ENCODE results near the gene PSMB4.

PSMB4 gene

DNA sequence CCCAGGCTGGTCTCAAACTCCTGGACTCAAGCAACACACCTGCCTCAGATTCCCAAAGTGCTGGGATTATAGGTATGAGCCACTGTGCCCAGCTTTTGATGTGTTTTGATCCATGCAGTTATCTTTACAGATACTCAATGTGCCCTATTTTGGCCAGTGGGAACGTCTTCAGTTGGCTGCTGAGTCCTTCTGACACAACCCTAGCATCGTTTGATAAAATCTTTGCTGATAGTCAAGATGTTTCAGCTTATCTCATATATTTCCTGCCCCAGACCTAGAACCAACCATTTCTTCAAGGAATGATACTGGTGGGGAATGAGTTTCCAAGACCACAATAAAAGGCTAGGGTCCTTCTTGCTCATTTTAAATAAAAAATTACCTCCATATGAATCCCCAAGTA lies 48.3 kb downstream of the PSMB4 start:
- ATAC-seq: no peak
- no peak for TF ChIP-seq OSR1 (CRISPR knock-in tag; IDR thresholded peaks at IDR 0.05)
- TF ChIP-seq, protein P1, sequence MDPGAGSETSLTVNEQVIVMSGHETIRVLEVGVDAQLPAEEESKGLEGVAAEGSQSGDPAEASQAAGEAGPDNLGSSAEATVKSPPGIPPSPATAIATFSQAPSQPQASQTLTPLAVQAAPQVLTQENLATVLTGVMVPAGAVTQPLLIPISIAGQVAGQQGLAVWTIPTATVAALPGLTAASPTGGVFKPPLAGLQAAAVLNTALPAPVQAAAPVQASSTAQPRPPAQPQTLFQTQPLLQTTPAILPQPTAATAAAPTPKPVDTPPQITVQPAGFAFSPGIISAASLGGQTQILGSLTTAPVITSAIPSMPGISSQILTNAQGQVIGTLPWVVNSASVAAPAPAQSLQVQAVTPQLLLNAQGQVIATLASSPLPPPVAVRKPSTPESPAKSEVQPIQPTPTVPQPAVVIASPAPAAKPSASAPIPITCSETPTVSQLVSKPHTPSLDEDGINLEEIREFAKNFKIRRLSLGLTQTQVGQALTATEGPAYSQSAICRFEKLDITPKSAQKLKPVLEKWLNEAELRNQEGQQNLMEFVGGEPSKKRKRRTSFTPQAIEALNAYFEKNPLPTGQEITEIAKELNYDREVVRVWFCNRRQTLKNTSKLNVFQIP (CRISPR knock-in tag; IDR thresholded peaks at IDR 0.05; ENCODE audit: borderline replicate concordance, low read depth): no peak
- TF ChIP-seq ZNF565 (CRISPR knock-in tag; conservative IDR thresholded peaks at IDR 0.05; ENCODE audit: low read depth): no peak
- TF ChIP-seq PPARA (CRISPR knock-in tag; IDR thresholded peaks at IDR 0.05; ENCODE audit: borderline replicate concordance): no peak
- TF ChIP-seq, protein P2, sequence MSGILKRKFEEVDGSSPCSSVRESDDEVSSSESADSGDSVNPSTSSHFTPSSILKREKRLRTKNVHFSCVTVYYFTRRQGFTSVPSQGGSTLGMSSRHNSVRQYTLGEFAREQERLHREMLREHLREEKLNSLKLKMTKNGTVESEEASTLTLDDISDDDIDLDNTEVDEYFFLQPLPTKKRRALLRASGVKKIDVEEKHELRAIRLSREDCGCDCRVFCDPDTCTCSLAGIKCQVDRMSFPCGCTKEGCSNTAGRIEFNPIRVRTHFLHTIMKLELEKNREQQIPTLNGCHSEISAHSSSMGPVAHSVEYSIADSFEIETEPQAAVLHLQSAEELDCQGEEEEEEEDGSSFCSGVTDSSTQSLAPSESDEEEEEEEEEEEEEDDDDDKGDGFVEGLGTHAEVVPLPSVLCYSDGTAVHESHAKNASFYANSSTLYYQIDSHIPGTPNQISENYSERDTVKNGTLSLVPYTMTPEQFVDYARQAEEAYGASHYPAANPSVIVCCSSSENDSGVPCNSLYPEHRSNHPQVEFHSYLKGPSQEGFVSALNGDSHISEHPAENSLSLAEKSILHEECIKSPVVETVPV (CRISPR knock-in tag; IDR thresholded peaks at IDR 0.05): no peak
- no peak for TF ChIP-seq TOX (CRISPR knock-in tag; IDR thresholded peaks at IDR 0.05; ENCODE audit: borderline replicate concordance)
- no peak for TF ChIP-seq ESRRG (CRISPR knock-in tag; IDR thresholded peaks at IDR 0.05)
- TF ChIP-seq SNAI2 (CRISPR knock-in tag; IDR thresholded peaks at IDR 0.05): no peak
- no peak for TF ChIP-seq RARB (CRISPR knock-in tag; IDR thresholded peaks at IDR 0.05)
- TF ChIP-seq, protein P3, sequence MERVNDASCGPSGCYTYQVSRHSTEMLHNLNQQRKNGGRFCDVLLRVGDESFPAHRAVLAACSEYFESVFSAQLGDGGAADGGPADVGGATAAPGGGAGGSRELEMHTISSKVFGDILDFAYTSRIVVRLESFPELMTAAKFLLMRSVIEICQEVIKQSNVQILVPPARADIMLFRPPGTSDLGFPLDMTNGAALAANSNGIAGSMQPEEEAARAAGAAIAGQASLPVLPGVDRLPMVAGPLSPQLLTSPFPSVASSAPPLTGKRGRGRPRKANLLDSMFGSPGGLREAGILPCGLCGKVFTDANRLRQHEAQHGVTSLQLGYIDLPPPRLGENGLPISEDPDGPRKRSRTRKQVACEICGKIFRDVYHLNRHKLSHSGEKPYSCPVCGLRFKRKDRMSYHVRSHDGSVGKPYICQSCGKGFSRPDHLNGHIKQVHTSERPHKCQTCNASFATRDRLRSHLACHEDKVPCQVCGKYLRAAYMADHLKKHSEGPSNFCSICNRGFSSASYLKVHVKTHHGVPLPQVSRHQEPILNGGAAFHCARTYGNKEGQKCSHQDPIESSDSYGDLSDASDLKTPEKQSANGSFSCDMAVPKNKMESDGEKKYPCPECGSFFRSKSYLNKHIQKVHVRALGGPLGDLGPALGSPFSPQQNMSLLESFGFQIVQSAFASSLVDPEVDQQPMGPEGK (CRISPR knock-in tag; IDR thresholded peaks at IDR 0.05; ENCODE audit: borderline replicate concordance): no peak
- TF ChIP-seq ZNF70 (CRISPR knock-in tag; IDR thresholded peaks at IDR 0.05): no peak
- TF ChIP-seq, protein P4, sequence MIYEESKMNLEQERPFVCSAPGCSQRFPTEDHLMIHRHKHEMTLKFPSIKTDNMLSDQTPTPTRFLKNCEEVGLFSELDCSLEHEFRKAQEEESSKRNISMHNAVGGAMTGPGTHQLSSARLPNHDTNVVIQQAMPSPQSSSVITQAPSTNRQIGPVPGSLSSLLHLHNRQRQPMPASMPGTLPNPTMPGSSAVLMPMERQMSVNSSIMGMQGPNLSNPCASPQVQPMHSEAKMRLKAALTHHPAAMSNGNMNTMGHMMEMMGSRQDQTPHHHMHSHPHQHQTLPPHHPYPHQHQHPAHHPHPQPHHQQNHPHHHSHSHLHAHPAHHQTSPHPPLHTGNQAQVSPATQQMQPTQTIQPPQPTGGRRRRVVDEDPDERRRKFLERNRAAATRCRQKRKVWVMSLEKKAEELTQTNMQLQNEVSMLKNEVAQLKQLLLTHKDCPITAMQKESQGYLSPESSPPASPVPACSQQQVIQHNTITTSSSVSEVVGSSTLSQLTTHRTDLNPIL (CRISPR knock-in tag; IDR thresholded peaks at IDR 0.05; ENCODE audit: low read depth): no peak
- no peak for TF ChIP-seq ZC3H10 (CRISPR knock-in tag; IDR thresholded peaks at IDR 0.05)
- TF ChIP-seq ZNF8 (CRISPR knock-in tag; IDR thresholded peaks at IDR 0.05): no peak
- TF ChIP-seq ARNTL (CRISPR knock-in tag; IDR thresholded peaks at IDR 0.05; ENCODE audit: borderline replicate concordance, low read depth): no peak
- no peak for TF ChIP-seq CSDC2 (CRISPR knock-in tag; IDR thresholded peaks at IDR 0.05)
- TF ChIP-seq BACH2 (CRISPR knock-in tag; IDR thresholded peaks at IDR 0.05; ENCODE audit: borderline replicate concordance): no peak
- TF ChIP-seq ZFP30 (CRISPR knock-in tag; IDR thresholded peaks at IDR 0.05): no peak
- TF ChIP-seq, protein P5, sequence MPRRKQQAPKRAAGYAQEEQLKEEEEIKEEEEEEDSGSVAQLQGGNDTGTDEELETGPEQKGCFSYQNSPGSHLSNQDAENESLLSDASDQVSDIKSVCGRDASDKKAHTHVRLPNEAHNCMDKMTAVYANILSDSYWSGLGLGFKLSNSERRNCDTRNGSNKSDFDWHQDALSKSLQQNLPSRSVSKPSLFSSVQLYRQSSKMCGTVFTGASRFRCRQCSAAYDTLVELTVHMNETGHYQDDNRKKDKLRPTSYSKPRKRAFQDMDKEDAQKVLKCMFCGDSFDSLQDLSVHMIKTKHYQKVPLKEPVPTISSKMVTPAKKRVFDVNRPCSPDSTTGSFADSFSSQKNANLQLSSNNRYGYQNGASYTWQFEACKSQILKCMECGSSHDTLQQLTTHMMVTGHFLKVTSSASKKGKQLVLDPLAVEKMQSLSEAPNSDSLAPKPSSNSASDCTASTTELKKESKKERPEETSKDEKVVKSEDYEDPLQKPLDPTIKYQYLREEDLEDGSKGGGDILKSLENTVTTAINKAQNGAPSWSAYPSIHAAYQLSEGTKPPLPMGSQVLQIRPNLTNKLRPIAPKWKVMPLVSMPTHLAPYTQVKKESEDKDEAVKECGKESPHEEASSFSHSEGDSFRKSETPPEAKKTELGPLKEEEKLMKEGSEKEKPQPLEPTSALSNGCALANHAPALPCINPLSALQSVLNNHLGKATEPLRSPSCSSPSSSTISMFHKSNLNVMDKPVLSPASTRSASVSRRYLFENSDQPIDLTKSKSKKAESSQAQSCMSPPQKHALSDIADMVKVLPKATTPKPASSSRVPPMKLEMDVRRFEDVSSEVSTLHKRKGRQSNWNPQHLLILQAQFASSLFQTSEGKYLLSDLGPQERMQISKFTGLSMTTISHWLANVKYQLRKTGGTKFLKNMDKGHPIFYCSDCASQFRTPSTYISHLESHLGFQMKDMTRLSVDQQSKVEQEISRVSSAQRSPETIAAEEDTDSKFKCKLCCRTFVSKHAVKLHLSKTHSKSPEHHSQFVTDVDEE (CRISPR knock-in tag; IDR thresholded peaks at IDR 0.05): no peak
- no peak for TF ChIP-seq ISL1 (CRISPR knock-in tag; IDR thresholded peaks at IDR 0.05)
